GM18520 (cell line): ENCODE data around the gene MADD.
"Not testable (repeated sequence)": the region's sequence is repeated elsewhere in the genome, so short reads cannot be mapped to it uniquely, and the experiment has no call there.

Experiments used
- ATAC-seq: cut with Tn5 transposase; IDR thresholded peaks from one replicate; pipeline ENCODE4 v1.9.1; 2021; ENCODE audit not compliant: unreplicated experiment

Gene MADD

DNA sequence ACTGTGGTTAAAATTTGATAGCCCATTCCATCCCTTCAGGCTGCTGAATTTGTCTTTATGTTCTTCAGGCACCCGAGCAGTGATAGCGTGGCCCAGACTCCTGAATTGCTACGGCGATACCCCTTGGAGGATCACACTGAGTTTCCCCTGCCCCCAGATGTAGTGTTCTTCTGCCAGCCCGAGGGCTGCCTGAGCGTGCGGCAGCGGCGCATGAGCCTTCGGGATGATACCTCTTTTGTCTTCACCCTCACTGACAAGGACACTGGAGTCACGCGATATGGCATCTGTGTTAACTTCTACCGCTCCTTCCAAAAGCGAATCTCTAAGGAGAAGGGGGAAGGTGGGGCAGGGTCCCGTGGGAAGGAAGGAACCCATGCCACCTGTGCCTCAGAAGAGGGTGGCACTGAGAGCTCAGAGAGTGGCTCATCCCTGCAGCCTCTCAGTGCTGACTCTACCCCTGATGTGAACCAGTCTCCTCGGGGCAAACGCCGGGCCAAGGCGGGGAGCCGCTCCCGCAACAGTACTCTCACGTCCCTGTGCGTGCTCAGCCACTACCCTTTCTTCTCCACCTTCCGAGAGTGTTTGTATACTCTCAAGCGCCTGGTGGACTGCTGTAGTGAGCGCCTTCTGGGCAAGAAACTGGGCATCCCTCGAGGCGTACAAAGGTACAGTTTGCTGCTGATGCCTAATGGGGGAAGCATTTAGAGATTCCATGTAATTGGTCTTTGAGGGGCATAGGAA is 4.7 kb downstream of the MADD start:
- ATAC-seq: no peak

DNA sequence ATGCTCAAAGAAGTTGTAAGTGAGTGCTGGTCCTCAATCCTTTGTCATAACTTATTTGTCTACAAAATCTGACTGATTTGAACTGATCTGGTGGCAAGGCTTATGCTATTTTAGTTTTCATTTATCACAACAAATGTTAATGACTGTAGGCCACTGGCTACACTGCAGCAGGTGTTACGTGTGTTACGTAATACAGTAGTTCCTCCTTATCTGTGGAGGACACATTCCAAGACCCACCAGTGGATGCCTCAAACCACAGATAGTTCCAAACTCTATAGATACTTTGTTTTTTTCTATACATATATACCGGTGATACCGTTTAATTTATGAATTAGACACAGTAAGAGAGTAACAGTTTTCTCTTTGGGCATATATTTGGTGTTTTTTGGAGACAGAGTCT is 7.0 kb downstream of the MADD start:
- no peak for ATAC-seq

DNA sequence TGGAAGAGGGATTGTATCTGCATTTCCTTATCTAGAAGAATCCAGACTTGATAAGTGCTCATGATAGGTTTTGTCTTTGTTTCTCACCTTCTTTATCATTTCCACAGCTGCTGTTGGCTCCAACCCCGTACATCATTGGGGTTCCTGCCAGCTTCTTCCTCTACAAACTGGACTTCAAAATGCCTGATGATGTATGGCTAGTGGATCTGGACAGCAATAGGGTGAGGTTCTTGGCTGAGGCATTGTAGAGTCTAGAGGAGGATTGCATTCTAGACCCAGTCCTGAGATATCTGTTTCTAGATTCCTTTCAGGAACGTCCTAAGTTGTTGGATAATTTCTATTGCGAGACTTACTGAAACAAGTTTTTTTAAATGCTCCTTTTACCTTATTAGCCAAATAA is 8.1 kb downstream of the MADD start:
- ATAC-seq: no peak

DNA sequence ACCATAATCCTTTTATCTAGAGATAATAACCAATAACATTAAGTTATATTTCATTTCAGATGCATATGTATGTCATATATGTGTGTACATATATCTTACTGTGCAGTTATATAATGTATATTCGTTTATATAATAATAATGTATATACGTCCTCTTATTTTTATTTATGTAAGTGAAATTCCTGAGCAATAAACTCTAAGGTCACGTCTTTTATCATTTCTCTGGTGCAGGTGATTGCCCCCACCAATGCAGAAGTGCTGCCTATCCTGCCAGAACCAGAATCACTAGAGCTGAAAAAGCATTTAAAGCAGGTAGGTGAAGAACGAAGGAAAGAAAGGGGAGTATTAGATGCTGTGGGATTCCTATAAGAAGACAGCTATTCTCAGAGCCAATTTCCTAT is 8.8 kb downstream of the MADD start:
- ATAC-seq: no peak

DNA sequence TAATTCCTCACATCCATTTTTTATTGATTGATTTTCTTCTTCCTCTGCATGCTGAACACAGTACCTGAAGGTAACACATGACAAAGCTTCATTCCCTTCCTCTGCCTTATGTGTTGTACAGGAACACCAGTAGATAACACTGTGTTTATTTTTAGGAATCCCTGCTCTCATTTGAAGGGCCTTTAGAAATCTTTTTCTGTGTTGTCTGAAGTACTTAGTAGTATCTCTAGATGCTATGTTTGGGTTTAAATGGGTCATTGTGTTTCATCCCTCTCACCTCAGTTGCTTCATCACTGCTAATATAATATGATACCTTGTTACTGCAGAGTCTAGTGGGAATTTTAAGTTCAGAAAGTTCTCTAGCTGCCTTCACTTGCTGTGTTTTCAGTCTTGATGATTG is 10.2 kb downstream of the MADD start:
- no peak for ATAC-seq

DNA sequence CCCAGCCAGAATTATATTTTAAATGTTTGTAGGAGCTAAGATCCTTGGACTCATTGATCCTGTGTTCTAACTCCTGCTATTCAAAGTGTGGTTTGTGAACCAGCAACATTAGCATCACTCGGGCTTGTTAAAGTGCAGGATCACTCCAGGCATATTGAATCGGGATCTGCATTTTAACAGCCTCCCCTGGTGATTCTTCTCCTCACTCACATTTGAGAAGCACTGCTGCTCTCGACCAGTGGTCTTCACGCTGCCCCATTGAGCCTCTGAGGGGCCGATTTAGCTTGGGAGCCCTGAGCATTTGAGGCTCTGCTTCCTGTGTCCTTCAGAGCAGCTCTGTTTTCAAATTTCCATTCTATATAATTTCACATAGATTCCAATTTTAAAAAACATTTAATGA is 10.9 kb downstream of the MADD start:
- no peak for ATAC-seq

DNA sequence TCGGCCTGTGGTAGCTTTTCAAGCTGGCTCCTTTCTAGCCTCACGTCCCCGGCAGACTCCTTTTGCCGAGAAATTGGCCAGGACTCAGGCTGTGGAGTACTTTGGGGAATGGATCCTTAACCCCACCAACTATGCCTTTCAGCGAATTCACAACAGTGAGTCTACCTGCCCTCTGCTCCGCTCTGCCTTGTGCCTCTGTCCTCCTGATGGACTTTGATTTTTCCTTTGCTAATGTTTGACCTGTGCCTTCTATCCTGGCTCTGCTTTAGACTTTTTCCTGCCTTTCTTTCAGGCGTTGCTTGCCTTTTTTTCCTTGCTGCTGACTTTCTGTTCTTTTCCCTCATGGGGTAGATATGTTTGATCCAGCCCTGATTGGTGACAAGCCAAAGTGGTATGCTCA is 12.5 kb downstream of the MADD start:
- ATAC-seq: no peak

DNA sequence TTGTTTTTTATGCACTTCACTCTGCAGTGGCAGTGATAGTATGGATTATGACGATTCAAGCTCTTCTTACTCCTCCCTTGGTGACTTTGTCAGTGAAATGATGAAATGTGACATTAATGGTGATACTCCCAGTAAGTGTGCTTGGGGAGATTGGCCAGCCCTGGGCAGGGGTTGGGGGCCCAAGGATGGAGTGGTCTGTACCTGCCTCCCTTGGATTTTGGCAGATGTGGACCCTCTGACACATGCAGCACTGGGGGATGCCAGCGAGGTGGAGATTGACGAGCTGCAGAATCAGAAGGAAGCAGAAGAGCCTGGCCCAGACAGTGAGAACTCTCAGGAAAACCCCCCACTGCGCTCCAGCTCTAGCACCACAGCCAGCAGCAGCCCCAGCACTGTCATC is 14.2 kb downstream of the MADD start:
- no peak for ATAC-seq

DNA sequence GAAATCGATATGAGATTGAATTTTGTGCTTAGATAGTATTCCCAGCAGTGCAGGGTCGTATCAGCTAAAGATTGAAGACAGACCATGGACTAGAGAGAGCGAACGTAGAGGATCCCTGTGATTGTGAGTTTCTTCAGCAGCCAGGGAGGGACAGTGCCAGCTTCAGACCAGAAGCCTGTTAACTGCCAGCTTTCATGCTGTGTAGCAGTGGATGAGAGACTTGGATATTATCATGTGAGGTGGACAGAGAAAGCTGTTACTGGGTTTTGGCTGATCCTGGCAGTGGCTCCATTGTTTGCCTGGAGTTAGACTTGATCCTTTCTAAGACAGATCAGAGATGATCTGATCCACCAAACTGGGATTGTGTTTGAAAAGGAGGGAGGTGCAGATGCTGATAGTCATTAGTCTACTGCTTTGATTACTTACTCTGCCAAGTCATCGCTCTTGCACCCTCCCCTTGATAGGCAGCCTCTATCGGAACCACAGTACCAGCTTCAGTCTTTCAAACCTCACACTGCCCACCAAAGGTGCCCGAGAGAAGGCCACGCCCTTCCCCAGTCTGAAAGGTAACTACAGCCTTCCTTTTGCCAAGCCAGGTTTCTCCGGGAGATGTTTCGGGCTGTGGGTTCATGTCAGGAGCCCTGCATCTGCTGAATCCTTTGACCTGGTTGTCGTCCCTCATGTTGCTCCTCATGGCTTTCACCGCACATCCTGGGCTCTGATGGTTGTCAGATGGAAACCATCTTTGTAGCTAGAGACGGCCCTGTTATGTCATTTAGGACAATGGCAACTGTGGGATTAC is 16.2 kb downstream of the MADD start:
- no peak for ATAC-seq

DNA sequence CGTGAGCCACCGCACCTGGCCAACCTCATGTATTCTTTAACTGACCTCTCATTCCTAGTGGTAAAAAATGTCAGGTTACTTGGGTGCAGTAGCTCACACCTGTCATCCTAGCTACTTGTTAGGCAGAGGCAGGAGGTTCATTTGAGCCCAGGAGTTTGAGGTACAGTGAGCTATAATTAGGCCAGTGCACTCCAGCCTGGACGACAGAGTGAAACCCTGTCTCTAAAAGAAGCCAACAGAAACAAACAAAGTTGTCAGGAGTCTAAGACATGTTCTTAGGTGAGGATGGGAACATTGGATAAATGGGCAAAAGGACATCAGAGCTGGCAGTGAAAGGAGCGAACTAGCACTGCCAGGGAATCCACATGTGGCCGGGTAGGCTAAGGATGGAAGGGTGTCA is 18.1 kb downstream of the MADD start:
- ATAC-seq: no peak

DNA sequence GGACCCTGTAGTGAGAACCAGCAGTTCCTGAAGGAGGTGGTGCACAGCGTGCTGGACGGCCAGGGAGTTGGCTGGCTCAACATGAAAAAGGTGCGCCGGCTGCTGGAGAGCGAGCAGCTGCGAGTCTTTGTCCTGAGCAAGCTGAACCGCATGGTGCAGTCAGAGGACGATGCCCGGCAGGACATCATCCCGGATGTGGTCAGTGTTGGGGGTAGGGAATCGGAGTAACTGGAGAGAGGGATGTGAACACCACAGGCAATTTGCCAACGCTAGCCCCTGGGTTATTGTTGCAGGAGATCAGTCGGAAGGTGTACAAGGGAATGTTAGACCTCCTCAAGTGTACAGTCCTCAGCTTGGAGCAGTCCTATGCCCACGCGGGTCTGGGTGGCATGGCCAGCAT is 19.9 kb downstream of the MADD start:
- no peak for ATAC-seq

DNA sequence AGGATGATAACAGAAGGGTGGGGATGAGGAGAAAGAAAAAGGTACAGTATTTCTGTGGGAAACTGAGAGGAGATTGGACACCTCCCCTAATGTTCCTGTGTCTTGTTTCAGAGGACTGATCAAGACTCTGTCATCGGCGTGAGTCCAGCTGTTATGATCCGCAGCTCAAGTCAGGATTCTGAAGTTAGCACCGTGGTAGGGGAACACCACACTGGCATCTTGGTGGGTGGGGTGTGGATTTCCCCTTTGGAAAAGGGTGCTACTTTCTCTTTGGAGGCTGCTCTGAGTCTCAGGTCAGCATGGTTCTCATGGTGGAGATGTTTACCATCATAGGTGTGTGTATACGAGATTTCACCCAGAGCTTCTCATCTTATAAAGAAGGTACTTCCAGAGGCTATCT is 25.5 kb downstream of the MADD start:
- no peak for ATAC-seq

DNA sequence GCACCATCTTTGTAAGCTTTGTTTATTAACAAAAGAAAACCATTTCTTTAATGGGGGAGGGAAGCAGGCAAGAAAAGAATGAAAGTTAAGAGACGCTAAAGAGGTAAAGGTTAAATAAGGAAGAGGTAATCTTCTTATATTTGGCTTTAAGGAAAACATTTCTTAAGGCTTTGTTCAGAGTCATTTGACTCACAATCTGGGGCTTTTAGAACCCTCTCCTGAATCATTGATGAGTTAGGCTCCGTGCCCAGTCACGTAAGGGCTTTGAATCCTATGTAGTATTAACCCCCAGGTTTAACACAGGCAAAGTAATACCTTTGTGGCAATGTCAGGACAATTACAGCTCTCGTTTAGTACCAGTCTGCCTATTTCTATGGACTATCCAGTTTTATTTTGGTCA is 26.1 kb downstream of the MADD start:
- no peak for ATAC-seq

DNA sequence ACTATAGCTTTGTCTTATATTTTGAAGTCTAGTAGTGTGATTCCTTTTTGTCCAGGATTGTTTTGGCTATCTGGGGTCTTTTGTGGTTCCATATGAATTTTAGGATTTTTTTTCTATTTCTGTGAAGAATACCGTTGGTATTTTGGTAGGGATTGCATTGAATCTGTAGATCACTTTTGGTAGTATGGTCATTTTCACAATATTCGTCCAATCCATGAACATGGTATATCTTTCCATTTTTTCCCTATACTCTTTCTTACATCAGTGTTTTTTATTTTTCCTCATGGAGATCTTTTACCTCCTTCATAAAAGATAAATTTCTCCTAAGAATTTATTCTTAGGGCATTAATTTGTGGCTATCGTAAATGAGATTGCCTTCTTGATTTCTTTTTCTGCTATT is 29.1 kb downstream of the MADD start:
- ATAC-seq: no peak

DNA sequence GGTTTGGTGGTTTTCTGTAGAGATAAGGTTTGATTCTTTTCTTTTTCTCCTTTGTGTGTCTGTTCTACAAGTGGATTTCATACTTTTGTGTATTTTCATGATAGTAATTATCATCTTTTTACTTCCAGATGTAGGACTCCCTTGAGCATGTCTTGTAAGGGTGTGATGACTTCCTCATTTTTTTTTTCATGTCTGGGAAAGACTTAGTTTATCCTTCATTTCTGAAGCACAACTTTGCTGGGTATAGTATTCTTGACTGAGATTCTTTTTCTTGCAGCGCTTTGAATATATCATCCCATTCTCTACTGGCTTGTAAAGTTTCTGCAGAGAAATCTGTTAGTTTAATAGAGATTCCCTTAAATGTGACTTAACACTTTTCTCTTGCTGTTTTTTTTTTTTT is 32.9 kb downstream of the MADD start:
- ATAC-seq: no peak

DNA sequence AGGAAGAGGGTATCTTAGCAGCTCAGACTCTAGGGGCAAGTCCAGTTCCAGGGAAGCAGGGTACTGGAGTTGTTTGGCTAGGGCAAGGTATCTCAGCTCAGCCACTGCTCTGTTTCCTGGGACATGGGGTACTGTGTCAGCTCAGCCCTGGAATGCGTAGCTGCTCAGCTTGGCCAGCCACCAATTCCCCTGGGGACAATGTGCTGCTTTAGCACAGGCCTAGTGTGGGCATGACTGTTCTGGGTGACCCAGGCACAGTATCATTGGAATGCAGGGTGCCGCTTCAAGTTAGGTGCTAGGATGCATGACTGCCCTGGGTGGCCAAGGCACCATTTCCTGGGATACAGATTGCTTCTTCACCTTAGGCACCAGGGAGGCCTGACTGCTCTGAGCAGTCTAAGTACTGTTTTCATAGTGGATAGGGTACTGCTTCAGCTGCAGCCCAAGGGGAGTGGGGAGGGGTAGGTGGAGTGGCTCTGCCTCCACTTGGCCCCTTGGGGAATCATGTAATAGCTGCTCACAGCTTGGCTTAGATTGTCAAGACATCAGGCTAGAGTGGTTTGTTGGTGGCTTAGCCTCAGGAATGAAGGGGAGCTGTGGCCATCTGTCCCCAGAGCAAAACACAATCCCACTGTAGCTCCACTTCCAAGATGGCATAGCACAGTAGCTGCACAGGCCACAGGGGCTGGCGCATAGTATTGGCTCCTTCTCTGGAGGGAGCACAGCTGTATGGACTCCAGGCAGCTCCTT is 36.0 kb downstream of the MADD start:
- no peak for ATAC-seq

DNA sequence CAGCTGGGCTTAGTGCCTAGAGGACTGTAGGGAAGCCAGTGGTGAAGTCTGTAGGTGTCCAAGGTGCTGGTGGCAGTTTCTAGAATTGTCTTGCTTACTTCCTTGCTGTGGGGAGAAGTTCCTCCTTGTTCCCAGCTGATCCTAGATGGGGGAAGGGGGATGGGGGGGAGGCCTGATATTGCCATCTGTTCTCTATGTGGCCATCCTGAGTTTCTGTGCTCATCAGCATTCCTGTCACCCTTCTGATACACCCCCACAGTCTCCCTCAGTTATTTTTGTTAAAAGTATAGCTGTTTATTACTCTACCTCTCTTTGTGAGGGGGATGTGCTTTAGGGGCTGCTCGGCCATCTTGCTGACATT is 36.5 kb downstream of the MADD start:
- ATAC-seq: no peak

DNA sequence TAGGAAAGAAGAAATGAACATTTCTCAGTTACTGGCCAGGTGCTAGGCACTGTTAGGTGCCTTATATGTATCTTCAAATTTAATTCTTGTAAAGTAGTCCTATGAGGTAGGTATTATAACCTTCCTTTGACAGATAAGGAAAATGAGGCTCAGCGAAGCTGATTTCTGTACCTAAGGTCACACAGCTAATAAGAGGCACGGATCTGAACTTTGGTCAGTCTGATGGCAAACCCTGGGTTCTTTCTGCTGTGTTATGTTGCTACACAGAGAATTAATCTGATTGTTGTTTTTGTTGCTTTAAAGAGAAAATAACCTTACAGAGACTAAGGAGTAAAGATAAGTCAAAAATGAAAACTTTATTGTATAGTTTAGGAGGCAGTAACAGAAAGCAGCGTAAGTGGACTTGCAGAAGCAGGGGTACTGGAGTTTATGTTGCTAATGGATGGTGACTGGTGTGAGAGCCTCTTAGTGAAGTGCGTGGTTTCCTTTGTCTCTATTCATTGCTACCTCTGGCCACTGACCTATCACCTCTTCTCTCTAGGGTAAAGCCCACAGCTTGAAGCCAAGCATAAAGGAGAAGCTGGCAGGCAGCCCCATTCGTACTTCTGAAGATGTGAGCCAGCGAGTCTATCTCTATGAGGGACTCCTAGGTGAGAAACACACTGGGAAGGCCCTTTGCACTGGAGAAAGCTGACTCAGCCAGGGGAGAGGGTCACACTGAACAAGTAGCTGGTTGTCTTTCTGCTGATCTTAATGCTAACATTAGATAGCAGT is 38.3 kb downstream of the MADD start:
- ATAC-seq: no peak

DNA sequence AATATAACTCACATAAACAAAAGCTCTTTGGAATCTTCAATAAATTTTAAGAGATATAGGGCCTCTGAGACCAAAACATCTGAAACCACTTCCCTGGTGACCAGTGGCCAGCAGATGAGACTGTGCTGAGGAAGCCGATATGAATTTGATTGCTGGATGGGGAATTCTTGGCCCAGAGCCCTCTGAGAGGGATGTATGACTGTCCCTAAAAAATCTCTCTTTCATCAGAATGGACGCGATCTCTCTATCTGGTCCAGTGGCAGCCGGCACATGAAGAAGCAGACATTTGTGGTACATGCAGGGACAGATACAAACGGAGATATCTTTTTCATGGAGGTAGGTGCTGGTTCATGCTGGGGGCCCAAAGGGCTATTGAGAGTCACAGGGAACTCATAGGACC is 45.1 kb downstream of the MADD start:
- no peak for ATAC-seq

DNA sequence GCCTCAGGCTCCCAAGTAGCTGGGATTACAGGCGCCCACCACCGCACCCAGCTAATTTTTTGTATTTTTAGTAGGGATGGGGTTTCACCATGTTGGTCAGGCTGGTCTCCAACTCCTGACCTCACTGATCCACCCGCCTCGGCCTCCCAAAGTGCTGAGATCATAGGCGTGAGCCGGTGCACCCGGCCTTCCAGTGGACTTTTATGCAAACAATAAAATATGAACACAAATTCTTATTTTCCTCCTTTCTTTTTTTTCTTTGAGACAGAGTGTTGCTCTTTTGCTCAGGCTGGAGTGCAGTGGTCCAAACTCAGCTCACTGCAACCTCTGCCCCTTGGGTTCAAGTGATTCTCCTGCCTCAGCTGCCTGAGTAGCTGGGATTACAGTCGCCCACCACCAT is 46.6 kb downstream of the MADD start:
- not testable (repeated sequence) for ATAC-seq

DNA sequence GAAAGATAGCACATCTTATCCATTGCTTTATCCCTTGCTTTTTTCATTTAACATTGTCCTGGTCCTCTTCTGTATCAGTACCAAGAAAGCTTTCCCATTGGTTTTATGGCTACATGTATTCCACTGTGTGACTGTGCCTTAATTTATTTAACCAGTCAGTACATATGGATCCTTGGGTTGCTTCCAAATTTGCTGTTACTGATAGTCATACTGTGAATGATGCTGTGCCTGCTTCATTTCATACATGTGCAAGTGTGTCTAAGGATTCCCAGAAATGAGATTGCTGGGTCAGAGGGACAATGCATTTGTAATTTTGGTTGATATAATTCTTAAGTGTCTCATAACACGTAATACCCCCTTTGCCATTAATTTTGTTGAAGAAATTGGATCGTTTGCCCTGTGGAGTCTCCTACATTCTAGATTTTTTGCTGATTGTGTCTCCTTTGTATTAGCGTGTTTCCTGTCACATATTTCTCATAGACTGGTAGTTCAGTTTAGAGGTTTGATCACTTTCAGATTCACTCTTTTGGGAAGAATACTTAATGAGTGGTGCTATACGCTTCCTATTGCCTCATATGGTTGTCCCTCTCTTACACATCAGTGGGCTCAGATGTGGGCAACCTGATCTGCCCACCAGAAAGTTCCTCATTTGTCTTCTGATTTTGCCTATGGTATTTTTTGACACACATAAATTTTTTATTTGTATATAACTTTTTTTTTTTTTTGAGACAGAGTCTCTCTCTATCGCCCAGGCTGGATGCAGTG is 47.3 kb downstream of the MADD start:
- ATAC-seq: no peak
